Effector memory CD8-positive, alpha-beta T cell (primary cell): ENCODE measurements around the gene IFITM1.

ENCODE experiments used
- ATAC-seq: fragments of 150-1000 bp; cut with Tn5 transposase; replicated peaks from 2 replicates; pipeline ENCODE4 v1.10.0; 2021; ENCODE audit warnings: mild to moderate bottlenecking, moderate library complexity
- DNase-seq, 3 experiments: peaks; one replicate each; pipeline ENCODE4 v3.0.0; 2021
- H3K27ac Mint-ChIP-seq, 2 donors: one replicate each; pipeline ENCODE4 v1.8.0; 2022; ENCODE audit warnings: mild to moderate bottlenecking in 2 of 2, mixed read lengths in 2 of 2, moderate library complexity in 2 of 2
- H3K27me3 Mint-ChIP-seq, 2 donors: one replicate each; pipeline ENCODE4 v1.8.0; 2022; ENCODE audit warnings: mixed read lengths in 2 of 2
- H3K36me3 Mint-ChIP-seq: one replicate; pipeline ENCODE4 v1.8.0; 2022; ENCODE audit warnings: mild to moderate bottlenecking, moderate library complexity, mixed read lengths; ENCODE audit not compliant: insufficient read depth
- H3K4me1 Mint-ChIP-seq, 2 donors: one replicate each; pipeline ENCODE4 v1.8.0; 2022; ENCODE audit warnings: low read depth in 2 of 2, mixed read lengths in 2 of 2
- H3K4me3 Mint-ChIP-seq, 2 donors: one replicate each; pipeline ENCODE4 v1.8.0; 2022; ENCODE audit warnings: mild to moderate bottlenecking in 2 of 2, mixed read lengths in 2 of 2, moderate library complexity in 2 of 2
- H3K9me3 Mint-ChIP-seq, 2 donors: one replicate each; pipeline ENCODE4 v1.8.0; 2022; ENCODE audit warnings: mixed read lengths in 2 of 2

Gene IFITM1

DNA sequence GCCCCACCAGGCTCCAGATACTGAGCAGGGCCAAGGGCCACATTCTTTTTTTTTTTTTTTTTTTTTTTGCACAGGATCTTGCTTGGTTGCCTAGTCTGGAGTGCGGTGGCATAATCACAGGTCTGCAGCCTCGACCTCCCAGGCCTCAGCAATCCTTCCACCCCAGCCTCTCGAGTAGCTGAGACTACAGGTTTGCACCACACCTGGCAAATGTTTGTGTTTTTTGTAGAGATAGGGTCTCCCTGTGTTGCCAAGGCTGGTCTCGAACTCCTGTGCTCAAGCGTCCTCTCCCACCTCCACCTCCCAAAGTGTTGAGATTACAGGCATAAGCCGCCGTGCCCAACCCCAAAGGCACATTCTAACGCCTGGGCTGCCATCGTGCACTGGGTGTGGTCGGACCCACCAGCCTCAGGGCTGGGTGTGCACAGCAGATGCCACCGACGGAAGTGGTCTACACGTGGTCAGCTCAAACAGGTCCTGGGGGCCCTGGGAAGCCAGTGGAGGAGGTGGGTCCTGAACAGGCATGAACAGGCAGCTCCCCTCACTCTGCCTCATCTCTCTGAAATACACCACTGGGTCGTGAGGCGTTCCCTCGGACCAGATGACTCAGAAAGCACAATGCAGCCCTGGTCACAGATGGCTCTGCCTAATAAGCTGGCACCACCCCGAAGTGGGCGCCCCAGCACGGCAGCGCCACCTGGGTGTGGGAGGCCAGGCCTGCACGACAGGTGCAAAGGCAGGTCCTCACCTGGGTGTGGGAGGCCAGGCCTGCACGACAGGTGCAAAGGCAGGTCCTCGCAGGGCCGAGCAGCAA, 50.3 kb downstream of the IFITM1 start:
- Mint-ChIP-seq H3K4me3 (peak overlapping the region; percentile 58 to 66), H3K27ac (peak overlapping the region; percentile 51 to 69), H3K27me3 (peaks cover 18 to 41% of the 10 kb centered on the region in 2 donors), H3K4me1 (peaks cover 26 to 33% of the 10 kb centered on the region in 2 donors), H3K36me3 (no peaks in the 10 kb centered on the region), H3K9me3 (no peaks in the 10 kb centered on the region)
- DNase-seq (peak; percentile 74 to 77 (median 76)), ATAC-seq (peak; percentile 84)
